Erythroblast (primary cell): Measurements from ENCODE around the gene TPK1.

Experiments
- GATA1 ChIP-seq: IDR thresholded peaks from 2 replicates; pipeline ENCODE4 v1.6.1; 2011; ENCODE audit warnings: low read depth, mild to moderate bottlenecking, control low read depth, low read length, moderate library complexity
- POLR2A ChIP-seq: IDR thresholded peaks from 2 replicates; pipeline ENCODE4 v1.6.1; 2011; ENCODE audit warnings: mild to moderate bottlenecking, low read length

DNA sequence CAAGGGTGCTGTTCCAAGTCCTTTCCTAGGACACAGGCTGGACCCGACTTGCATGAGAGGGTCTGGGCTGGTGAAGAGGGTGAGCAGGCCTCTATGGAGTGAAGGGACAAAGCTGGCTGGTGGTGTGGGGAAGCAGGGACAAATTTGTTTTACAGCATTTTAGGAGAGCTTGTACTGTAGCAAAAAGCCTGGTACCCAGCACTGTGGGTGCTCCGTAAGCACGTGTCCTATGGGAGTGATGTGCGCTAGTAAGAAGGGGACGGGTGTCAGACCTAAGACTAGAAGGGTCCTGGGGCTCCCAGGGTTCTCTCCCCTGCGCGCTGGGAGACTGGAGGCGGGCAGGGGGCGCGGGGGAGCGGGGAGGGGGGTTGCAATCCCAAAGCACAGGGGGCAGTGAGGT is 432.8 kb downstream of the TPK1 start:
- TF ChIP-seq POLR2A (no peak), GATA1 (no peak)
